HG03097 (cell line): ENCODE data around the gene RABL6.

Source experiments
- ATAC-seq: cut with Tn5 transposase; IDR thresholded peaks from one replicate; pipeline ENCODE4 v1.9.1; 2021; ENCODE audit not compliant: unreplicated experiment, low FRiP score

RABL6 gene

DNA sequence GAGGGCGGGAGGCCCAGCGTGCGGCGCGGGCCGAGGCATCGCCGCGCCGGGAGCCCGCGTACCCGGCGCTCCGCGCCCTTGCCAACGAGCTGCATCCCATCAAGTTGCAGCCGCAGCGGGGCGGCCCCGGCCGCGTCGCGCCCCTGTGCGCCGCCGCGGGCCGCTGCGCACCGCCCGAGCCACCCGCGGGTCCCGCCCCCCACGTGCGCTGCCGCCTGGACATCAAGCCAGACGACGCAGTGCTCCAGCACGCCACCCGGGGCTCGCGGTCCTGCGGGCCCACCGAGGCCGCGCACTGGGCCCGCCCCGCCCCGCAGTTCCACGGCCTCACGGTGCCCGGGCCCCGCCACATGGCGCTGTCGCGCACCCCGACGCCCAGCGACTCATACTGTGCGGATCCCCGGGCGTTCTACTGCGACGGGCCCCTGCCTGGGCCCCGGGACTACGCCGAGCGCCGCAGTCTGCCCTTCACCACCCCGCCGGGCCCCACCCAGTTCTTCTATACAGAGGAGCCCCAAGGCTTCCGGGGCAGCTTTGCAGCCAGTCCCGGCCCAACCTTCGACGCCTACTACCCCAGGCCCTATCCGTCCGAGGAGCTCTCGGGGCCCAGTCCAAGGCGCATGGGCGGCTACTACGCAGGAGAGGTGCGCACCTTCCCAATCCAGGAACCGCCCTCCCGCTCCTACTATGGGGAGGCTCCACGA is 37.2 kb downstream of the RABL6 start:
- ATAC-seq = no peak

DNA sequence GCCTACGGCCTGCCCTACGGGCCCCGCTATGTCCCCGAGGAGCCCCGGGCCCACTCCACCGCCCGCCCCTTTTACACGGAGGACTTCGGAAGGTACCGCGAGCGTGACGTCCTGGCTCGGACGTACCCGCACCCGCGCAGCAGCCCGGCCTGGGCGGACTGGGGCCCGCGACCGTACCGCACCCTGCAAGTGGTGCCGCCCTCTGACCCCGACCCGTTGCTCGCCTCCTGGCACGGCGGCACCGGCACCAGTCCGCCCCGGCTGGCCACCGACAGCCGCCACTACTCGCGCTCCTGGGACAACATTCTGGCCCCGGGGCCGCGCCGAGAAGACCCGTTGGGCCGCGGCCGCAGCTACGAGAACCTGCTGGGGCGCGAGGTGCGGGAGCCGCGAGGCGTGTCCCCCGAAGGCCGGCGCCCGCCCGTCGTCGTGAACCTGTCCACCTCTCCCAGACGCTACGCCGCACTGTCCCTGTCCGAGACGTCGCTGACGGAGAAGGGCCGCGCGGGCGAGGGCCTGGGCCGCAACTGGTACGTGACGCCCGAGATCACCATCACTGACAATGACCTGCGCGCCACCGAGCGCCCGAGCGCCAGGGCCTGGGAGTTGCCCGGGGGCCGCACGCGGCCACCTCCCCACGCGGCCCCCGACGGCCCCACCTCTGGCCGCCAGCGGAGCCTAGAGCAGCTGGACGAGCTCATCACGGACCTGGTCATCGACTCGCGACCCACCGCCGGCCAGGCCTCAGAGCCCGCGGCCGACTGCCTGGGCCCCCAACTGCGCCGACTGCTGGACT is 37.9 kb downstream of the RABL6 start:
- no peak for ATAC-seq

DNA sequence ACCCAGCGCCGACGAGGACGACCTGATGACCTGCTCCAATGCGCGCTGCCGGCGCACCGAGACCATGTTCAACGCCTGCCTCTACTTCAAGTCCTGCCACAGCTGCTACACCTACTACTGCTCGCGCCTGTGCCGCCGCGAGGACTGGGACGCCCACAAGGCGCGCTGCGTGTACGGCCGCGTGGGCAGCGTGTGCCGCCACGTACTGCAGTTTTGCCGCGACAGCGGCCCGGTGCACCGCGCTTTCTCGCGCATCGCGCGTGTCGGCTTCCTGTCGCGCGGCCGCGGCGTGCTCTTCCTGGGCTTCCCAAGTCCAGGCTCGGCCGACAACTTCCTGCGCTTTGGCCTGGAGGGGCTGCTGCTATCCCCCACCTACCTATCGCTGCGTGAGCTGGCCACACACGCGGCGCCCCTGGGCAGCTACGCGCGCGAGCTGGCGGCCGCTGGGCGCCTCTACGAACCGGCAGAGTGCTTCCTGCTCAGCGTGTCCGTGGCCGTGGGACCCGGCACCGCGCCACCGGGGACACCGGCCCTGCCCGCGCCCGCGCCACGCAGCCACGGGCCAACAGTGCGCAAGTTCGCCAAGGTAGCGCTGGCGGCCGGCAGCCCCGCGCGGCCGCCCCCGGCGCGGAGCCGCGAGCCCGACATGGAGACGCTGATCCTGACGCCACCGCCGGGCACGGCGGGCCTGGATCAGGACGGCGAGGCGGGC is 38.8 kb downstream of the RABL6 start:
- ATAC-seq = no peak

DNA sequence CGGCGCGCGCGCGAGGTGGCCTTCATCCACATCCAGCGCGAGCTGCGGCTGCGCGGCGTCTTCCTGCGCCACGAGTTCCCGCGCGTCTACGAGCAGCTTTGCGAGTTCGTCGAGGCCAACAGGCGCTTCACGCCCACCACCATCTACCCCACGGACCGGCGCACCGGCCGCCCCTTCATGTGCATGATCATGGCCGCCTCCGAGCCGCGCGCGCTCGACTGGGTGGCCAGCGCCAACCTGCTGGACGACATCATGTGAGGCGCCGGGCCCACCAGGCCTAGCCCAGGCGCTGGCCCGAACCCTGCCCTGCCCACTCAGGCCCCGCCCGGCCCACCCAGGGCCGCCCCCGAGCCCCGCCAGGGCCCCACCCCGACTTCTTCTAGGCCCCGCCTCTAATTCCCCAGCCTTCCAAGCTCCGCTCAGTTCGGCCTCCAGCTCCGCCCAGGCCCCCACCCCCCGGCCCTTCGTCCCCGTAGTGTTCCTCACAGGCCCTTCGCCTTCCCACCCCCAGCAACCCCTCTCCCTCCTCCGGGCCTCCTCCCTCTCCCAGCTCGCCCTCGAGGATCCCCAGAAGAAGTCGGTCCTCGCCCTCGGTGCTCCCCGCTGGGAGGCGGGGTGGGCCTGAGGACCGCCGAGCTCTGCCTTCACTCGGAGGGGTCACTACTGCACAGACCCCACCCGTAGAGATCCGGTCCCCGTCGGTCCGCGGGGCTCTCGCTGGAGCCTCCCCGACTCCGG is 39.5 kb downstream of the RABL6 start:
- no peak for ATAC-seq

DNA sequence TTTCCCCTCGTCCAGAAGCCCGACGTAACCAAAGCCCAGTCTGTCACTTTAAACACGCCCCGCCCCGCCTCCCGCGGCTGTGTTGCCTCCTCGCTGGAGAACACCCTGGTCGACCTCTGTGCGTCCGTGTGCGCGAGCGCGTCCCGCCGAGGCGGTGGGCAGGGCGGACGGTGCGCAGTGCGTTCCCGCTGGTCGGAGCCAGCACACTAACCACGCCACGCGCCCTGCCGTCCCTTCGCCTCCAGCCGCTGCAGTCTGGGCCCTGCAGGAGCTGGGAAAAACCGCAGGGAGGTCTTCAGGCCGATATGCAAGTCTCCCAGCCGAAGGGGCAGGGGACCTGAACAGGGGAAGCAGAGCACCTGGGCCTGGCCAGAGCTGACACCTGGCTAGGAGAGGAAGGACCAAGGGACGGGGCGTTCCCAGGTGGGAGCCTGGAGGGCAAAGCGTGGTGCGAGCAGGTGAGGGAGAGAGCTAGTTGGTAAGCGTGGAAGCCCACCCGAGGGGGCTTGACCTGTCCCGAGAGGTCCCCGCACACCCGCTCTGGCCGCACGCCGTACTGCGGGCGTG is 40.2 kb downstream of the RABL6 start:
- ATAC-seq = no peak

DNA sequence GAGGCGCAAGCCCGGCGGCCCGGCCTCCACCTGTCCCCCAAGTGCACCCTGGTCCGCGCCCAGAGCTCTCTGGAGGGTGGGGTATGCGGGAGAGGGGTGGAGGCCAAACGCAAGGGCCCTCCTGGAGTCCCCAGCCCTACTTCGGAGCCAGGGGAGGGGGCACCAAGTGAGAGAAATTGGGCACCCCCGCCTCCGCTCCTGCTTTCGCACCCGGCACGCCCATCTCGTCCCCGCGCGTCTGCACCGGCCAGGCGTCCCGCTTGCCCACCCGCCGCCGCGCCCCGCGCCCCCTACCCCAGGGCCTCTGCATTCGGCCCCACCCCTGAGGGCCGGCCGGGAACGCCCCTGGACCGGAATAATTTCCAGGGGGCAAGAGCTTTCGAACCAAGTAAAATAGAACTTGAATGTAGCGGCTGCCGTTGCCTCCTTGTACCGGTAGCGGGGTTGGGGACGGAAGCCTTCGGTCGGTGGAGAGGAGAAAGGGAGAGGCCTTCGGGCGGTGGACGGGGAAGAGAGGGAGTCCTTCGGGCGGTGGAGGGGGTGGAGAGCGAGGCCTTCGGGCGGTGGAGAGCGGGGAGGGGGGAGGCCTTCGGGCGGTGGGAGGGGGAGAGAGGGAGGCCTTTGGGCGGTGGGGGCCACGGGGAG is 40.8 kb downstream of the RABL6 start:
- ATAC-seq = no peak

DNA sequence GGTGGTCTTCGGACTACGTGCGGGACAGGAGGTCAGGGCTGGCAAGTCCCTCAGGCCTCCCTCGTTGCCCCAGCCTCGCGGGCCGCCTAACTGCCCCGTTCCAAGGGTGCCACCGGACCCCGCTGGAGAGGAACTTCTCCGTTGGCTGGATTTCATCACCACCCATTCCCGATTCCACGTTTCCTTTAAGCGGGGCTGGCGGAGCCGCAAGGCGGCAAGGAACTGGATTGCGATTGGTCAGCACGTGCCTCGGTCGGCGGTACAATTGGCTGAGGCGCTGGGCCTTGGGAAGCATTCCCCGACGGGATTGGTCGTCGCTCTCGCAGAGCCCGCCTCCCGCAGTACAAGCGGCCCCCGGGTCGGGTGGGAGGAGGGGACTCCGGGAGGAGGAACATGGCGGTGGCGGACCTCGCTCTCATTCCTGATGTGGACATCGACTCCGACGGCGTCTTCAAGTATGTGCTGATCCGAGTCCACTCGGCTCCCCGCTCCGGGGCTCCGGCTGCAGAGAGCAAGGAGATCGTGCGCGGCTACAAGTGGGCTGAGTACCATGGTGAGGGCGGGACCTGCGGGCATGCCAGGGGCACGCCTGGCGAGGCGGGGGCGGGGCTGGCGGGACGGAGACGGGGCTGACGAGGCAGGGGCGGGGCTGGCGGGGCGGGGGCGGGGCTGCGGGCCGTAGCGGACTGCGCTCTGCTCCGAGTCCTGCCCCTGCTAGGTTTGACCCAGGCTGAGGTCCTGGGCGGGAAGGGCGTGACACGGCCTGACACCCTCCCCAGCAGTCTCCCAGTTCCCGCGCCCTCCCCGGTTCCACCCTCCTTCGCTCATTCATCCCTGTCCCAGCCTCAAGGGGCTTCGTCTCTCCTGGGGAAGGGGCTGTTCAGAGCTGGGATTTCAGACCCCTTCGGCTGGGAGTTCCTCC is 41.6 kb downstream of the RABL6 start, which contains the start of gene PHPT1:
Gene PHPT1 (plus strand): TSS at position 372 of the 922 bp plus-strand sequence. CDS start 22 bp downstream, at position 394.
- peak; percentile 78 for ATAC-seq

DNA sequence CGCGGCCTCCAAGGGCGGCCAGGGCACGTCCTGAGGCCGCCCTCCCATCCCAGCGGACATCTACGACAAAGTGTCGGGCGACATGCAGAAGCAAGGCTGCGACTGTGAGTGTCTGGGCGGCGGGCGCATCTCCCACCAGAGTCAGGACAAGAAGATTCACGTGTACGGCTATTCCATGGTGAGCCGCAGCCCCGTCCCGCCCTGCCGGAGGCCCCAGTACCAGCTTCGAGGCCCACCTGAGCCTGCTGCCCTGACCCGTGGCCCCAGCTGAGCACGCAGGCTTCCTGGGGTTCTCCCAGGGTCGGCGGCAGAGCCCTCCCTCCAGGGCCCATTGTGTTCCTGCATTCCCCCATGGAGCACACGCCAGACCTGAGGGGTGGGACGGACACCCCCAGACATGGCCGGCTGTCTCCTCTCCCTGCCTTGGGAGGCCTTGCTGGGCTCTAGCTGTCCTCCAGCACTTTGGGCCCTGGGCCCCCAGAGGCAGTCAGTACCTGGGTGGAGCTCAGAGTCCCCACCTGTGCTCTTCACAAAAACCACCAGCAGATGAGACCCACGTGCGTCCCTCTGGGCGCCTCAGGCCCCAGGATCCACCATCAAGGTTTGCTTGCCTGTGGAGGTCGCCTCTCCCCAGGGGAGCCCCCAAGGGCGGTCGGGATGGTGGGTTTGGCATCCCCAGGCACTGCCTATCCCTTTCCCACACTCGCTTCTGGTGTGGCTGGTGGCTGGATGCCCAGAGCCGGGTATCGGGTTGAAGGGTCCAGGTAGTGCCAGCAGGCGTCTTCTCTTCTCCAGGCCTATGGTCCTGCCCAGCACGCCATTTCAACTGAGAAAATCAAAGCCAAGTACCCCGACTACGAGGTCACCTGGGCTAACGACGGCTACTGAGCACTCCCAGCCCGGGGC is 42.5 kb downstream of the RABL6 start:
- ATAC-seq = no peak

DNA sequence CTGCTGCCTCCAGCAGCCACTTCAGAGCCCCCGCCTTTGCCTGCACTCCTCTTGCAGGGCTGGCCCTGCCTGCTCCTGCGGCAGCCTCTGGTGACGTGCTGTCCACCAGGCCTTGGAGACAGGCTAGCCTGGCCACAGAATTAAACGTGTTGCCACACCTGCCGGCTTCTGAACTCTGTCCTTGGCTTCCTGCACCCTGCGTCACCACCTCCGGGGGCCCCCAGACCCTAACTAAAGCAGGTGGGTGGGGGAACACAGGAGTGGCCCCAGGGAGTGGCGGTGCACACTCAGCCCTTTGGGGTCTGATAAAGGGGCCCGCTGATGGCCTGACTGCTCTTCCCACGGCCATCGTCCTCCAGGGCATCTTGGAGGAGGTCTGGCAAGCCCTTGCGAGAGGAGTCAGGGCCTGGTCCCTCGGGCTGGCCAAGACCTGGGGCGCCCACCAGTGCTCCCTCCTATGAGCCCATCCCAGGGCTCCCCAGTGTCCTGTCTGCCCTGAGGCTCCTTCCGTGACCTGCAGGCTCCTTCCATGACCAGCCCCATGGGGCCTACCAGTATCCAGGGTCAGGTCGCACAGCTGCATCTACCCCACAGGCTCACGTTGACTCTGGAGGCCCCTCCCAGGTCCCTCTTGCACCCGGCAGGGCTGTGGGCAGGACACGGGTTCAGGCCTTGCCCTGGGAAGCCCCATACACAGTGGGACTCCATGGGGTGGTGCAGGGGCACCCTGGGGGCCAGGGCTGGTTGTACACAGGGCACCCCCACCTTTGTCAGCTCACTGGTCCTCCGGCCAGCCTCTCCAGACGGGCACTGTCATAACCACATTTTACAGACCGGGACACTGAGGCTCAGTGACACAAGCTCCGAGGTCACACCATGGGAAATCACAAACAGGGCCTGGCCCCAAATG is 43.4 kb downstream of the RABL6 start:
- ATAC-seq = no peak

DNA sequence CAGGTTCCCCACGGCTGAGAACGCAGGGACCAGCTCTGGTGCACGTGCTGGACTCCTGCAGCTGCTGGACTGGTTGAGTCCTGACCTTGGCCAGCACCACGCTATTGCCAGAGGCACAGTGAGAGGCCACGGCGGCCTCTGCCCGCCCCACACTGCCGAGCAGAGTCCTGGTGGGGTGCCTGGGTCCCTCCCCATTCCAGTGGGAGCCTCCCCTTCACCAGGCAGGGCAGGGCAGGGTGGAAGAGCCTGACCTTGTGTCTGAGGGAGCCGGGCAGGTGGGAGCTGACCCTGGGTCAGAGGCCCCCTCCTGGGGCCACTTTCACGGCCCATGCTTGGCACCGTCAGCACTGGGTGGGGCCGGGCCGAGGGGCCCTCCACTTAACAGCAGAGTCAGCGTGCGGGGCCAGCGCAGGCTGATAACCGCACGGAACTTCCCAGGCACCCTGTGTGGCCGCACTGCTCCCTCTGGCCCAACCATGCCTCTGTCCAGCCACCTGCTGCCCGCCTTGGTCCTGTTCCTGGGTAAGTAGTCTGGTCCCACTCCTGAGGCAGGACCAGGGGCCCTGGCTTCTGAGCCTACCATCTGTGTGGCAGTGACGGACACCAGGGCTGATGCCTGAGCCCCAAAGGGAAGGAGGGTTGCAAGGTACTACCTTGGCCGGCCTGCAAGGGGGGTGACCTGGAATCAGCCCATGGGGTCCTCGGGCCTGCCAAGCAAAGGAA is 44.4 kb downstream of the RABL6 start, which contains the start of gene MAMDC4:
Gene MAMDC4 (plus strand): TSS at position 406 of the 723 bp plus-strand sequence. CDS start 71 bp downstream, at position 477.
- no peak for ATAC-seq

DNA sequence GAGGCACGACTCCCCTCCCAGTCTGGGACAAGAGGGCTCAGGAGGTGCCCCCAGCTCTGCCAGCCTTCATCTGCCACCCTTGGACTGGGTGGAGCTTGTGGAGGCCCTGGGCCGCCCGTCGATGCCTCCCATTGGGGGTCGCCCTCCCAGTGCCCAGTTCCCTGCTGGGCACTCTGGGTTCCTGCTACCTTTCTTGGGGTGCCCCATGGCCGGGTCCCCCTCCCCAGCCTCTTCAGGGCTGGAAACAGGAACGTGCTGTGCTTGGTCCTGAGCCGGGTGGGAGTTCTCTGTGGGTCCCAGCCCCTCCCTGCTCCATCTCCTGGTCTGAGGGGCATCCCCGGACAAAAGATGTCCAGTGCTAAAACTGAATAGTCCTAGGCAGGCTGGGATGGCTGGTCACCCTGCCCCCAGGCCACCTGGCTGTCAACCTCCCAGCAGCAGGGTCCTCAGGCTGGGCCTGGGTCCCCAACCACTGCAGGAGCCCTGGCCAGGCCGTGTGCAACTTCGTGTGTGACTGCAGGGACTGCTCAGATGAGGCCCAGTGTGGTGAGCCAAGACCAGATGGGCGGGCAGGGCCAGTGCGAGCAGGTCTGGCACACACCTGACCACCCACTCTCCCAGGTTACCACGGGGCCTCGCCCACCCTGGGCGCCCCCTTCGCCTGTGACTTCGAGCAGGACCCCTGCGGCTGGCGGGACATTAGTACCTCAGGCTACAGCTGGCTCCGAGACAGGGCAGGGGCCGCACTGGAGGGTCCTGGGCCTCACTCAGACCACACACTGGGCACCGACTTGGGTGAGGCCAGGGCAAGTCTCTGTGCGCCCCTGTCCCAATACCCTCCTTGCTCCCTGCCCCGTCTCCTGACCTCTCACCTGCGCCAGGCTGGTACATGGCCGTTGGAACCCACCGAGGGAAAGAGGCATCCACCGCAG is 45.2 kb downstream of the RABL6 start:
- no peak for ATAC-seq

DNA sequence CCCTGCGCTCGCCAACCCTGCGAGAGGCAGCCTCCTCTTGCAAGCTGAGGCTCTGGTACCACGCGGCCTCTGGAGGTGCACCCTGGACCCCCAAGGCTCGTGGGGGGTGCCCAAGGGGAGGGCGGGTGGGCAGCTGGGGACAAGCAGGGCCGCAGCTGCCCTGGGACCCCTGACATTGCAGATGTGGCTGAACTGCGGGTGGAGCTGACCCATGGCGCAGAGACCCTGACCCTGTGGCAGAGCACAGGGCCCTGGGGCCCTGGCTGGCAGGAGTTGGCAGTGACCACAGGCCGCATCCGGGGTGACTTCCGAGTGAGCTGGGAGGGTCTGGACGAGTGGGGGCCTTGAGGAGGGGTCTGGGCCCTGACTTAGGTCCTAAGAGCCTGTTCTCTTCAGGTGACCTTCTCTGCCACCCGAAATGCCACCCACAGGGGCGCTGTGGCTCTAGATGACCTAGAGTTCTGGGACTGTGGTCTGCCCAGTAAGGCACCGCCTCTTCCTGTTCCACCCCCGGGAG is 45.9 kb downstream of the RABL6 start:
- no peak for ATAC-seq

DNA sequence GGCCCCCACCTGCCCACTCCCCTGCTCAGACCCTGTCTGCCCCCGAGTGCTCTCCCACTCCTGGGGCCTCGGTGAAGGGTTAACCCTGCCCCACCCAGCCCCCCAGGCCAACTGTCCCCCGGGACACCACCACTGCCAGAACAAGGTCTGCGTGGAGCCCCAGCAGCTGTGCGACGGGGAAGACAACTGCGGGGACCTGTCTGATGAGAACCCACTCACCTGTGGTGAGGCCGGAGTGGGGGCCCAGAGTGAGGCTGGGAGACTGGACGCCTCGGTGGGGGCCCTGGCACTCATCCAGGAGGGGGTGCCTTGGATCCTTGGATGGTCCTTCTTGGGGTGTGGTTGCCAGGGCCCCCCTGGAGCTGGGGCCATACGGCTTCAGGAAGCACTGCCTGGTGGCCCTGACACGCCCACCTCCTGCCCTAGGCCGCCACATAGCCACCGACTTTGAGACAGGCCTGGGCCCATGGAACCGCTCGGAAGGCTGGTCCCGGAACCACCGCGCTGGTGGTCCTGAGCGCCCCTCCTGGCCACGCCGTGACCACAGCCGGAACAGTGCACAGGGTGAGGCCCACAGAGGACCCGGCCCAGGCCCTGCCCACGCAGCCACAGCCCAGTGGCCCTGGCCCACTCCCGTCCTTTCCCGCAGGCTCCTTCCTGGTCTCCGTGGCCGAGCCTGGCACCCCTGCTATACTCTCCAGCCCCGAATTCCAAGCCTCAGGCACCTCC is 46.5 kb downstream of the RABL6 start:
- no peak for ATAC-seq

DNA sequence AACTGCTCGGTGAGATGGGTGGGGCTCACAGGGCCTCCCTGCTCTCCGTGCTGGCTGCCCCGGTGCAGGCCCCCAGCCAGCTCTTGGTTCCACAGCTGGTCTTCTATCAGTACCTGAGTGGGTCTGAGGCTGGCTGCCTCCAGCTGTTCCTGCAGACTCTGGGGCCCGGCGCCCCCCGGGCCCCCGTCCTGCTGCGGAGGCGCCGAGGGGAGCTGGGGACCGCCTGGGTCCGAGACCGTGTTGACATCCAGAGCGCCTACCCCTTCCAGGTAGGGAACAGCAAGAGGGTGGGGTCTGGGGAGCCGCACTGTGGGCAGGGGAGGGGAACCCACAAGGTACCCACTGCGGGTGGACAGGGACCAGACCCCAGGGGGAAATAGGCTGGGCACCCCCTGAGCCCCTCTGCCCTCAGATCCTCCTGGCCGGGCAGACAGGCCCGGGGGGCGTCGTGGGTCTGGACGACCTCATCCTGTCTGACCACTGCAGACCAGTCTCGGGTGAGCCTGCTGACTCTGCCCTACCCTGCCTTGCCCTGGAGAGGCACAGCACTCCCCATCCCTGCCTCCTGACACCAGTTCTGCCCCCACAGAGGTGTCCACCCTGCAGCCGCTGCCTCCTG is 47.2 kb downstream of the RABL6 start:
- ATAC-seq = no peak
